Peyer's patch (tissue), 4 donors: ENCODE measurements around the gene NLRP14. TPM values are rescaled to one million over a fixed set of nuclear protein-coding genes. Genes with fewer than 3 reads are reported as not detected.

ENCODE experiments used
- DNase-seq, 3 donors: peaks; one replicate each; pipeline ENCODE4 v3.0.0-alpha.2; 2017 to 2019
- H3K27ac ChIP-seq, 4 donors: fragments of 200-600 bp; sonication (generic); one replicate each; pipeline ENCODE4 v1.5.1; 2016 to 2019
- H3K27me3 ChIP-seq, 2 donors: fragments of 200-600 bp; sonication (generic); one replicate each; pipeline ENCODE4 v1.5.1; 2019
- H3K36me3 ChIP-seq, 3 donors: fragments of 200-600 bp; sonication (generic); one replicate each; pipeline ENCODE4 v1.5.1; 2016 to 2019
- H3K4me1 ChIP-seq, 4 donors: fragments of 200-600 bp; sonication (generic); one replicate each; pipeline ENCODE4 v1.5.1; 2016 to 2019
- H3K4me3 ChIP-seq, 4 donors: fragments of 200-600 bp; sonication (generic); 1 replicate in 3 of 4; 2 replicates in 1 of 4; pipeline ENCODE4 v1.5.1; 2016 to 2019; ENCODE audit warnings: mild to moderate bottlenecking in 1 of 4
- H3K9me3 ChIP-seq, 4 donors: fragments of 200-600 bp; sonication (generic); one replicate each; pipeline ENCODE4 v1.5.1; 2016 to 2019; ENCODE audit warnings: mild to moderate bottlenecking in 1 of 4
- POLR2A ChIP-seq, 2 donors: fragments of 450-650 bp; IDR thresholded peaks; one replicate each; pipeline ENCODE4 v1.5.1; 2017; ENCODE audit warnings: antibody characterized with exemption in 2 of 2, mild to moderate bottlenecking in 2 of 2, moderate library complexity in 2 of 2
- total RNA-seq, 4 donors: library from RNA; depleted of rRNA; stranded (reverse); fragments of >200 nt; gene quantifications; one replicate each; pipeline ENCODE4 v1.1.0, GENCODE V29; 2016
- TF ChIP-seq, protein P1 (sequence below), 6 experiments: fragments of 450-650 bp in 4 of 6; fragments of 200-600 bp in 2 of 6; sonication (generic) in 1 of 6; IDR thresholded peaks; one replicate each; pipeline ENCODE4 v1.5.1; 2017 to 2019; ENCODE audit warnings: antibody characterized with exemption in 6 of 6, mild to moderate bottlenecking in 3 of 6, moderate library complexity in 1 of 6

NLRP14 gene
- total RNA-seq, 4 donors from 2014 or later, result 0.27 to 1.7 TPM; not detected in 2

DNA sequence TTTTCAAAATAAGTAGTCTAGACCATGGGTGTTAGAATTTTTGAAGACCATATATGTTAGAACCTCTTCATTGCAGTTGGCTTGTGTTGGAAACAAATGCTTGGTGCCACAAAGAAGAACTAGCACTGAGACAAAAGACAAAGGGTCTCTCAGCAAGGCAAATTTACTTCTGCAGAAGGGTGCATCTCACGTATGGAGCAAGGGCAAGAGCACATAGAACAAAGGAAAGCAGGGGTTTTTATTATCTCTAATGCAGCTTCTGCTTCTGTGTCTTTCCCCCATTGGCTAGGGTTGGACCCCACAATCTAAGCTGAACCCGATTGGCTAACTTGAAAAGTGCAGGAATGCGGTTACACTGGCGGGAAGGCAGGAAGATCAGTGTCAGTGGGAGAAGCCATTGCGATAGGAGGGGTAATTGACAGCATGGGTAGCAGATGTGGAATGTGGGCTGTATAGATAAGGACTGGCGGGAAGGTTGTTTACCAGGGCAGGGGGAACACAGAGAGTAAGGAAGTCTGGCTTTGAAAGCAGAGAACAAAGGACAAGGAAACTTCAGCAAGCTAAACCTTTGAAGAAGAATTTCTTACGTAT lies 59.4 kb downstream of the NLRP14 start:
- Histone ChIP-seq H3K36me3 (no peaks in the 10 kb centered on the region), H3K4me3 (no peak overlapping the region), H3K4me1 (no peaks in the 10 kb centered on the region), H3K27ac (no peak overlapping the region), H3K9me3 (no peaks in the 10 kb centered on the region), H3K27me3 (no peaks in the 10 kb centered on the region)
- no peak for DNase-seq
- no peak for TF ChIP-seq POLR2A (IDR thresholded peaks at IDR 0.05)
- TF ChIP-seq, protein P1, sequence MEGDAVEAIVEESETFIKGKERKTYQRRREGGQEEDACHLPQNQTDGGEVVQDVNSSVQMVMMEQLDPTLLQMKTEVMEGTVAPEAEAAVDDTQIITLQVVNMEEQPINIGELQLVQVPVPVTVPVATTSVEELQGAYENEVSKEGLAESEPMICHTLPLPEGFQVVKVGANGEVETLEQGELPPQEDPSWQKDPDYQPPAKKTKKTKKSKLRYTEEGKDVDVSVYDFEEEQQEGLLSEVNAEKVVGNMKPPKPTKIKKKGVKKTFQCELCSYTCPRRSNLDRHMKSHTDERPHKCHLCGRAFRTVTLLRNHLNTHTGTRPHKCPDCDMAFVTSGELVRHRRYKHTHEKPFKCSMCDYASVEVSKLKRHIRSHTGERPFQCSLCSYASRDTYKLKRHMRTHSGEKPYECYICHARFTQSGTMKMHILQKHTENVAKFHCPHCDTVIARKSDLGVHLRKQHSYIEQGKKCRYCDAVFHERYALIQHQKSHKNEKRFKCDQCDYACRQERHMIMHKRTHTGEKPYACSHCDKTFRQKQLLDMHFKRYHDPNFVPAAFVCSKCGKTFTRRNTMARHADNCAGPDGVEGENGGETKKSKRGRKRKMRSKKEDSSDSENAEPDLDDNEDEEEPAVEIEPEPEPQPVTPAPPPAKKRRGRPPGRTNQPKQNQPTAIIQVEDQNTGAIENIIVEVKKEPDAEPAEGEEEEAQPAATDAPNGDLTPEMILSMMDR (IDR thresholded peaks at IDR 0.05), result no peak

GRCh38 chr11:7080900-7081299 lies 60.6 kb downstream of the NLRP14 start:
- H3K36me3 ChIP-seq, result no peaks in the 10 kb centered on the region
- no peak overlapping the region for H3K27ac ChIP-seq
- no peaks in the 10 kb centered on the region for H3K27me3 ChIP-seq
- no peak overlapping the region for H3K4me3 ChIP-seq
- DNase-seq, result no peak
- H3K9me3 ChIP-seq, result no peaks in the 10 kb centered on the region
- TF ChIP-seq, protein P1 (IDR thresholded peaks at IDR 0.05), result no peak
- TF ChIP-seq POLR2A (IDR thresholded peaks at IDR 0.05), result no peak
- no peaks in the 10 kb centered on the region for H3K4me1 ChIP-seq

GRCh38 chr11:7081441-7081840 lies 61.2 kb downstream of the NLRP14 start:
- no peaks in the 10 kb centered on the region for H3K36me3 ChIP-seq
- no peak overlapping the region for H3K4me3 ChIP-seq
- no peaks in the 10 kb centered on the region for H3K9me3 ChIP-seq
- TF ChIP-seq, protein P1 (IDR thresholded peaks at IDR 0.05), result no peak
- no peak for TF ChIP-seq POLR2A (IDR thresholded peaks at IDR 0.05)
- H3K27ac ChIP-seq, result no peak overlapping the region
- H3K27me3 ChIP-seq, result no peaks in the 10 kb centered on the region
- H3K4me1 ChIP-seq, result no peaks in the 10 kb centered on the region
- DNase-seq, result no peak

GRCh38 chr11:7088921-7089320 lies 68.6 kb downstream of the NLRP14 start, which contains the start of gene RBMXL2:
RBMXL2 (plus strand) TSS chr11:7088998; CDS start chr11:7089121, 123 bp downstream.
- Histone ChIP-seq H3K27me3 (no peaks in the 10 kb centered on the region), H3K4me1 (no peaks in the 10 kb centered on the region), H3K4me3 (no peak within 1 kb of the TSS), H3K9me3 (no peaks in the 10 kb centered on the region), H3K27ac (no peak within 1 kb of the TSS), H3K36me3 (no peaks in the 10 kb centered on the region)
- no peak for DNase-seq
- TF ChIP-seq, protein P1 (IDR thresholded peaks at IDR 0.05), result no peak
- no peak for TF ChIP-seq POLR2A (IDR thresholded peaks at IDR 0.05)

DNA sequence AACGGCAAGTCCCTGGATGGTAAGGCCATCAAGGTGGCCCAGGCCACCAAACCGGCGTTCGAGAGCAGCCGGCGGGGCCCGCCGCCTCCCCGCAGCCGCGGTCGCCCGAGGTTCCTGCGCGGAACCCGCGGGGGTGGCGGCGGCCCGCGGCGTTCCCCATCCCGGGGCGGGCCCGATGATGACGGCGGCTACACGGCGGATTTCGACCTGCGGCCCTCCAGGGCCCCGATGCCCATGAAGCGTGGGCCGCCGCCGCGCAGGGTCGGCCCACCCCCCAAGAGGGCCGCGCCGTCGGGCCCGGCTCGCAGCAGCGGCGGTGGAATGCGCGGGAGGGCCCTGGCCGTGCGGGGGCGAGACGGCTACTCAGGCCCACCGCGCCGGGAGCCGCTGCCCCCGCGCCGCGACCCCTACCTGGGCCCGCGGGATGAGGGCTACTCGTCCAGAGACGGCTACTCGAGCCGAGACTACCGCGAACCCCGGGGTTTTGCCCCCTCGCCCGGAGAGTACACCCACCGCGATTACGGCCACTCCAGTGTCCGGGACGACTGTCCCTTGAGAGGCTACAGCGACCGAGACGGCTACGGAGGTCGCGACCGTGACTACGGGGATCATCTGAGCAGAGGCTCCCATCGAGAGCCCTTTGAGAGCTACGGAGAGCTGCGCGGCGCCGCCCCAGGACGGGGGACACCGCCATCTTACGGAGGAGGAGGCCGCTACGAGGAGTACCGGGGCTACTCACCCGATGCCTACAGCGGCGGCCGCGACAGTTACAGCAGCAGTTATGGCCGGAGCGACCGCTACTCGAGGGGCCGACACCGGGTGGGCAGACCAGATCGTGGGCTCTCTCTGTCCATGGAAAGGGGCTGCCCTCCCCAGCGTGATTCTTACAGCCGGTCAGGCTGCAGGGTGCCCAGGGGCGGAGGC lies 69.3 kb downstream of the NLRP14 start:
- no peaks in the 10 kb centered on the region for H3K4me1 ChIP-seq
- no peaks in the 10 kb centered on the region for H3K9me3 ChIP-seq
- no peak overlapping the region for H3K4me3 ChIP-seq
- no peaks in the 10 kb centered on the region for H3K36me3 ChIP-seq
- no peak overlapping the region for H3K27ac ChIP-seq
- H3K27me3 ChIP-seq, result no peaks in the 10 kb centered on the region
- DNase-seq, result no peak
- no peak for TF ChIP-seq POLR2A (IDR thresholded peaks at IDR 0.05)
- TF ChIP-seq, protein P1 (IDR thresholded peaks at IDR 0.05), result no peak
